H1 (cell line): ENCODE results near the gene ARHGAP15. TPM values are rescaled to one million over a fixed set of nuclear protein-coding genes. Genes with fewer than 3 reads are reported as not detected.

Experiments
- CTCF ChIA-PET: fragments of 300-600 bp; sonication (Branson Sonifier 250); formaldehyde crosslinking; loops from one replicate; lab custom pipeline; 2021; ENCODE audit not compliant: partially characterized antibody; lab: Charles Lee
- POLR2A ChIA-PET: fragments of 300-600 bp; sonication (Branson Sonifier 250); formaldehyde crosslinking; loops from one replicate; lab custom pipeline; 2021; ENCODE audit warnings: inconsistent platforms; ENCODE audit not compliant: partially characterized antibody; lab: Charles Lee
- DNase-seq, 2 experiments: peaks; one replicate each; pipeline versions ENCODE4 v3.0.0 to v3.0.0-alpha.2; 2010 to 2022; ENCODE audit warnings: low spot score in 2 of 2, low read depth in 1 of 2, mixed read lengths in 1 of 2
- FAIRE-seq: peaks from 2 replicates; lab custom pipeline; 2011; peaks lifted over from hg19 to GRCh38; lab: Jason Lieb, UNC
- H2AFZ ChIP-seq: 2 replicates; pipeline ENCODE4 v1.8.1; 2012; ENCODE audit warnings: low read length, inconsistent platforms
- H2AK5ac ChIP-seq: 2 replicates; pipeline ENCODE4 v1.6.1; 2013; ENCODE audit warnings: low read depth, low read length
- H2BK120ac ChIP-seq: replicated peaks from 2 replicates; pipeline ENCODE3; 2013; ENCODE audit warnings: low read depth, low read length, inconsistent platforms
- H2BK12ac ChIP-seq: 2 replicates; pipeline ENCODE4 v1.6.1; 2013; ENCODE audit warnings: low read depth, low read length
- H2BK15ac ChIP-seq: 2 replicates; pipeline ENCODE4 v1.6.1; 2013; ENCODE audit warnings: low read length
- H2BK20ac ChIP-seq: 2 replicates; pipeline ENCODE4 v1.6.1; 2013; ENCODE audit warnings: low read length
- H2BK5ac ChIP-seq: 2 replicates; pipeline ENCODE4 v1.6.1; 2013; ENCODE audit warnings: low read depth, low read length
- H3K14ac ChIP-seq: 2 replicates; pipeline ENCODE4 v1.6.1; 2013; ENCODE audit warnings: inconsistent platforms; ENCODE audit not compliant: insufficient read length
- H3K18ac ChIP-seq: 2 replicates; pipeline ENCODE4 v1.6.1; 2013; ENCODE audit warnings: low read length; ENCODE audit errors: extremely low read depth
- H3K23ac ChIP-seq: 2 replicates; pipeline ENCODE4 v1.6.1; 2013; ENCODE audit warnings: inconsistent platforms; ENCODE audit not compliant: insufficient read length
- H3K23me2 ChIP-seq: 2 replicates; pipeline ENCODE4 v1.6.1; 2013; ENCODE audit warnings: low read depth, low read length
- H3K27ac ChIP-seq: 2 replicates; pipeline ENCODE4 v1.6.1; 2011; ENCODE audit warnings: low read depth, low read length, inconsistent platforms
- H3K27me3 ChIP-seq, 4 experiments: replicated peaks in 1 of 4; 1 replicate in 1 of 4; 2 replicates in 3 of 4; pipeline versions ENCODE4 v1.6.1 to v1.8.1; 2011 to 2013; ENCODE audit warnings: low read length in 3 of 4, mild to moderate bottlenecking in 3 of 4, inconsistent platforms in 2 of 4, mixed read lengths in 2 of 4, moderate library complexity in 1 of 4; ENCODE audit not compliant: control insufficient read depth in 3 of 4, insufficient read depth in 3 of 4; ENCODE audit errors: extremely low read depth in 1 of 4
- H3K36me3 ChIP-seq, 4 experiments: 2 replicates each; pipeline versions ENCODE4 v1.6.1 to v1.8.1; 2011 to 2013; ENCODE audit warnings: mild to moderate bottlenecking in 4 of 4, low read length in 3 of 4, moderate library complexity in 2 of 4, control low read depth in 1 of 4, inconsistent platforms in 1 of 4; ENCODE audit not compliant: insufficient read depth in 4 of 4, control insufficient read depth in 2 of 4
- H3K4ac ChIP-seq: replicated peaks from 2 replicates; pipeline ENCODE3; 2013; ENCODE audit warnings: low read length, low read depth, mixed read lengths, inconsistent platforms; ENCODE audit not compliant: insufficient read length
- H3K4me1 ChIP-seq, 4 experiments: replicated peaks in 1 of 4; 1 replicate in 1 of 4; 2 replicates in 3 of 4; pipeline versions ENCODE4 v1.6.1 to v1.8.1; 2011 to 2013; ENCODE audit warnings: low read length in 3 of 4, inconsistent platforms in 2 of 4, mixed read lengths in 1 of 4; ENCODE audit not compliant: insufficient read depth in 4 of 4, control insufficient read depth in 3 of 4
- H3K4me2 ChIP-seq, 2 experiments: 2 replicates each; pipeline versions ENCODE4 v1.6.1 to v1.8.1; 2011 to 2013; ENCODE audit warnings: low read depth in 2 of 2, low read length in 2 of 2, control low read depth in 1 of 2, inconsistent platforms in 1 of 2, mild to moderate bottlenecking in 1 of 2; ENCODE audit not compliant: insufficient read depth in 1 of 2
- H3K4me3 ChIP-seq, 4 experiments: fragments of 200-600, 300-600 bp in 1 of 4; sonication (generic), shearing (Covaris generic), sonication (Bioruptor Twin) in 1 of 4; 2 replicates each; pipeline versions ENCODE4 v1.5.1 to v1.8.1; 2011 to 2016; ENCODE audit warnings: low read length in 4 of 4, low read depth in 3 of 4, control low read depth in 2 of 4, inconsistent platforms in 2 of 4, mild to moderate bottlenecking in 2 of 4, mixed read lengths in 1 of 4, moderate library complexity in 1 of 4; ENCODE audit not compliant: insufficient read depth in 2 of 4; ENCODE audit errors: extremely low read depth in 1 of 4
- H3K56ac ChIP-seq: replicated peaks from 2 replicates; pipeline ENCODE3; 2013; ENCODE audit warnings: low read depth, mild to moderate bottlenecking, mixed read lengths, low read length, inconsistent platforms; ENCODE audit not compliant: insufficient read length
- H3K79me1 ChIP-seq: 2 replicates; pipeline ENCODE4 v1.6.1; 2013; ENCODE audit warnings: low read depth, low read length, control low read depth
- H3K79me2 ChIP-seq, 2 experiments: 2 replicates each; pipeline versions ENCODE4 v1.6.1 to v1.8.1; 2012 to 2013; ENCODE audit warnings: low read length in 2 of 2, mild to moderate bottlenecking in 2 of 2, inconsistent platforms in 1 of 2; ENCODE audit not compliant: insufficient read depth in 2 of 2, control insufficient read depth in 1 of 2
- H3K9ac ChIP-seq, 4 experiments: replicated peaks in 1 of 4; 1 replicate in 1 of 4; 2 replicates in 3 of 4; pipeline versions ENCODE4 v1.6.1 to v1.8.1; 2011 to 2013; ENCODE audit warnings: low read depth in 3 of 4, low read length in 3 of 4, control low read depth in 2 of 4, mild to moderate bottlenecking in 2 of 4, moderate library complexity in 2 of 4, inconsistent platforms in 1 of 4; ENCODE audit errors: extremely low read depth in 1 of 4
- H3K9me3 ChIP-seq, 2 experiments: 2 replicates each; pipeline versions ENCODE4 v1.6.1 to v1.8.1; 2012 to 2013; ENCODE audit warnings: mild to moderate bottlenecking in 2 of 2, moderate library complexity in 2 of 2, control low read depth in 1 of 2, inconsistent platforms in 1 of 2, low read depth in 1 of 2, low read length in 1 of 2, mixed read lengths in 1 of 2; ENCODE audit not compliant: insufficient read depth in 2 of 2
- H4K20me1 ChIP-seq, 2 experiments: replicated peaks in 1 of 2; 2 replicates each; pipeline versions ENCODE3 to v1.8.1; 2011 to 2013; ENCODE audit warnings: inconsistent platforms in 2 of 2, low read length in 2 of 2, mild to moderate bottlenecking in 1 of 2; ENCODE audit not compliant: insufficient read depth in 2 of 2, control insufficient read depth in 1 of 2
- H4K5ac ChIP-seq: 2 replicates; pipeline ENCODE4 v1.6.1; 2013; ENCODE audit warnings: low read length, low read depth, mixed read lengths, inconsistent platforms; ENCODE audit not compliant: insufficient read length
- H4K8ac ChIP-seq: 2 replicates; pipeline ENCODE4 v1.8.0; 2013; ENCODE audit warnings: mild to moderate bottlenecking, moderate library complexity, low read length, inconsistent platforms; ENCODE audit not compliant: insufficient read depth; ENCODE audit errors: extremely low read depth
- H4K91ac ChIP-seq: replicated peaks from 2 replicates; pipeline ENCODE3; 2013; ENCODE audit warnings: low read length, mixed read lengths, inconsistent platforms; ENCODE audit not compliant: insufficient read length
- ASH2L ChIP-seq: fragments of 200-600, 300-600 bp; sonication (generic); IDR thresholded peaks from one replicate; pipeline ENCODE4 v1.7.1; 2017; ENCODE audit warnings: low read length
- CEBPB ChIP-seq: IDR thresholded peaks from 2 replicates; pipeline ENCODE4 v1.6.1; 2012; ENCODE audit warnings: low read depth, low read length
- CHD1 ChIP-seq: IDR thresholded peaks from 2 replicates; pipeline ENCODE4 v1.6.1; 2012; ENCODE audit warnings: low read depth, low read length, improper control_type of control experiment
- NRF1 ChIP-seq: IDR thresholded peaks from 2 replicates; pipeline ENCODE4 v1.6.1; 2011; ENCODE audit warnings: mild to moderate bottlenecking, low read depth, low read length, improper control_type of control experiment
- PHF8 ChIP-seq: fragments of 200-600 bp; sonication (generic); conservative IDR thresholded peaks from 2 replicates; pipeline ENCODE4 v1.7.1; 2012; ENCODE audit warnings: low read depth, mild to moderate bottlenecking, inconsistent platforms, low read length, moderate library complexity
- POLR2A ChIP-seq, 2 experiments: IDR thresholded peaks; 1 replicate in 1 of 2; 2 replicates in 1 of 2; pipeline ENCODE4 v1.6.1; 2011; ENCODE audit warnings: low read depth in 2 of 2, low read length in 2 of 2, mild to moderate bottlenecking in 2 of 2; ENCODE audit errors: control extremely low read depth in 1 of 2
- POU5F1 ChIP-seq: IDR thresholded peaks from 2 replicates; pipeline ENCODE4 v1.6.1; 2011; ENCODE audit warnings: low read depth, mild to moderate bottlenecking, low read length, moderate library complexity
- RFX5 ChIP-seq: IDR thresholded peaks from 2 replicates; pipeline ENCODE4 v1.6.1; 2011; ENCODE audit warnings: low read depth, low read length, improper control_type of control experiment, borderline replicate concordance
- RXRA ChIP-seq: IDR thresholded peaks from 2 replicates; pipeline ENCODE4 v1.6.1; 2011; ENCODE audit warnings: low read depth, mild to moderate bottlenecking, low read length, moderate library complexity; ENCODE audit not compliant: insufficient read depth
- SIRT6 ChIP-seq: IDR thresholded peaks from one replicate; pipeline ENCODE4 v1.7.1; 2012; ENCODE audit warnings: low read length, inconsistent platforms
- TAF7 ChIP-seq: optimal IDR thresholded peaks from 2 replicates; pipeline ENCODE3; 2011; ENCODE audit warnings: low read depth, mild to moderate bottlenecking, inconsistent platforms, low read length, moderate library complexity, borderline replicate concordance
- TCF12 ChIP-seq: IDR thresholded peaks from 2 replicates; pipeline ENCODE4 v1.6.1; 2011; ENCODE audit warnings: low read depth, mild to moderate bottlenecking, low read length
- polyA plus RNA-seq, 7 experiments: library from polyadenylated mRNA; depleted of rRNA in 3 of 7; stranded (reverse) in 5 of 7; unstranded in 2 of 7; fragments of >200 nt in 5 of 7; fragments of 200-250 nt in 2 of 7; gene quantifications; 1 replicate in 5 of 7; 2 replicates in 1 of 7; 4 replicates in 1 of 7; pipeline versions ENCODE4 v1.2.1 to v1.2.3, GENCODE V29; 2011 to 2013; ENCODE audit warnings: missing spikeins in 2 of 7, mixed read lengths in 2 of 7
- total RNA-seq: library from RNA; stranded (reverse); fragmentation: NEBNext Ultra II Directional; extraction: Animal tissue kit (Norgen Biotek cat#: 25700); gene quantifications from 2 replicates; pipeline ENCODE4 v1.2.1, GENCODE V29; 2021
- TF ChIP-seq, protein P1 (sequence below): IDR thresholded peaks from 2 replicates; pipeline ENCODE4 v1.6.1; 2012; ENCODE audit warnings: inconsistent platforms
- TF ChIP-seq, protein P2 (sequence below): IDR thresholded peaks from 2 replicates; pipeline ENCODE4 v1.6.1; 2012; ENCODE audit warnings: inconsistent platforms

Gene ARHGAP15
- total and polyA plus RNA-seq, 2 of the 8 experiments (the other 6 are each of a cell fraction or from before 2014, with no cell fraction given): not detected

GRCh38 chr2:143460382-143460781, 331.2 kb downstream of the ARHGAP15 start:
- no peak for FAIRE-seq
- TF ChIP-seq PHF8: no peak
- no peak for TF ChIP-seq RXRA
- TF ChIP-seq NRF1: no peak
- no peak for TF ChIP-seq CEBPB
- no peak for TF ChIP-seq POLR2A (IDR thresholded peaks at IDR 0.05; ENCODE audit: control extremely low read depth in 1 of 2, low read depth in 2 of 2, low read length in 2 of 2)
- TF ChIP-seq POU5F1: no peak
- TF ChIP-seq, protein P1, sequence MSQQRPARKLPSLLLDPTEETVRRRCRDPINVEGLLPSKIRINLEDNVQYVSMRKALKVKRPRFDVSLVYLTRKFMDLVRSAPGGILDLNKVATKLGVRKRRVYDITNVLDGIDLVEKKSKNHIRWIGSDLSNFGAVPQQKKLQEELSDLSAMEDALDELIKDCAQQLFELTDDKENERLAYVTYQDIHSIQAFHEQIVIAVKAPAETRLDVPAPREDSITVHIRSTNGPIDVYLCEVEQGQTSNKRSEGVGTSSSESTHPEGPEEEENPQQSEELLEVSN: no peak
- TF ChIP-seq ASH2L: no peak
- TF ChIP-seq TCF12: no peak
- no peak for TF ChIP-seq RFX5
- no peak for TF ChIP-seq SIRT6
- TF ChIP-seq, protein P2, sequence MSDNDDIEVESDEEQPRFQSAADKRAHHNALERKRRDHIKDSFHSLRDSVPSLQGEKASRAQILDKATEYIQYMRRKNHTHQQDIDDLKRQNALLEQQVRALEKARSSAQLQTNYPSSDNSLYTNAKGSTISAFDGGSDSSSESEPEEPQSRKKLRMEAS: no peak
- TF ChIP-seq TAF7: no peak
- TF ChIP-seq CHD1: no peak

More at GRCh38 chr2:143460382-143460781, 331.2 kb downstream of the ARHGAP15 start:
- no peaks in the 10 kb centered on the region for H3K23me2 ChIP-seq
- no peaks in the 10 kb centered on the region for H3K79me2 ChIP-seq
- no peak overlapping the region for H3K4ac ChIP-seq
- H4K8ac ChIP-seq: no peak overlapping the region
- no peak for DNase-seq
- H2BK20ac ChIP-seq: no peak overlapping the region
- no peak overlapping the region for H3K23ac ChIP-seq
- H2AK5ac ChIP-seq: no peak overlapping the region
- H4K5ac ChIP-seq: no peak overlapping the region
- H3K9ac ChIP-seq: no peak overlapping the region
- H3K4me2 ChIP-seq: no peak overlapping the region
- H4K20me1 ChIP-seq: no peaks in the 10 kb centered on the region
- no peak overlapping the region for H3K56ac ChIP-seq
- H2BK120ac ChIP-seq: no peak overlapping the region
- no peak overlapping the region for H2BK12ac ChIP-seq
- no peak overlapping the region for H2BK15ac ChIP-seq
- ChIA-PET CTCF (no interaction called here), POLR2A (no interaction called here)
- H3K27me3 ChIP-seq: no peaks in the 10 kb centered on the region
- no peak overlapping the region for H3K4me3 ChIP-seq
- no peaks in the 10 kb centered on the region for H3K79me1 ChIP-seq
- no peak overlapping the region for H2AFZ ChIP-seq
- H4K91ac ChIP-seq: no peak overlapping the region
- H3K18ac ChIP-seq: no peak overlapping the region
- no peaks in the 10 kb centered on the region for H3K36me3 ChIP-seq
- H2BK5ac ChIP-seq: no peak overlapping the region
- H3K14ac ChIP-seq: no peak overlapping the region
- H3K4me1 ChIP-seq: no peaks in the 10 kb centered on the region
- no peak overlapping the region for H3K27ac ChIP-seq
- no peaks in the 10 kb centered on the region for H3K9me3 ChIP-seq
